ENCODE results near the gene FKRP. TPM values are rescaled to one million over a fixed set of nuclear protein-coding genes. Genes with fewer than 3 reads are reported as not detected.

The FKRP gene
- total RNA-seq, 4 donors from 2014 or later = 7.0 to 14.3 (median 10.5) TPM

GRCh38 chr19:46726551-46726950, 19.3 kb upstream of the FKRP start:
- no peak for TF ChIP-seq CTCF (IDR thresholded peaks at IDR 0.05; ENCODE audit: low read depth)

GRCh38 chr19:46726971-46727501, 18.8 kb upstream of the FKRP start:
- no peak for TF ChIP-seq CTCF (IDR thresholded peaks at IDR 0.05; ENCODE audit: low read depth)

GRCh38 chr19:46727757-46728156, 18.1 kb upstream of the FKRP start:
- no peak for TF ChIP-seq CTCF (IDR thresholded peaks at IDR 0.05; ENCODE audit: low read depth)

GRCh38 chr19:46728208-46728607, 17.6 kb upstream of the FKRP start:
- no peak for TF ChIP-seq CTCF (IDR thresholded peaks at IDR 0.05; ENCODE audit: low read depth)

GRCh38 chr19:46728693-46729339, 17.0 kb upstream of the FKRP start:
- no peak for TF ChIP-seq CTCF (IDR thresholded peaks at IDR 0.05; ENCODE audit: low read depth)

GRCh38 chr19:46729696-46730095, 16.2 kb upstream of the FKRP start:
- TF ChIP-seq CTCF (IDR thresholded peaks at IDR 0.05; ENCODE audit: low read depth) = no peak

- no peak for TF ChIP-seq CTCF (IDR thresholded peaks at IDR 0.05; ENCODE audit: low read depth)
Observed at GRCh38 chr19:46730187-46730586, 15.7 kb upstream of the FKRP start.

All from subcutaneous adipose tissue (tissue), 4 donors.